ENCODE results near the gene EREG.

GRCh38 chr4:74410272-74410671 is 45.3 kb downstream of the EREG start:
- TF ChIP-seq CTCF (conservative IDR thresholded peaks at IDR 0.05): no peak
- no peak for TF ChIP-seq EZH2 (IDR thresholded peaks at IDR 0.05; ENCODE audit: low read depth)

All from PC-9 (cell line).